Endodermal cell (in vitro differentiated cells): Measurements from ENCODE around the gene UGT1A4. TPM values are rescaled to one million over a fixed set of nuclear protein-coding genes. Genes with fewer than 3 reads are reported as not detected.

ENCODE experiments used
- DNase-seq: peaks from one replicate; pipeline ENCODE4 v3.0.0-alpha.2; 2017
- H3K27ac ChIP-seq: 2 replicates; pipeline ENCODE4 v1.5.1; 2013; ENCODE audit warnings: mild to moderate bottlenecking, low read depth, low read length, moderate library complexity
- H3K27me3 ChIP-seq: 2 replicates; pipeline ENCODE4 v1.6.1; 2013; ENCODE audit warnings: mild to moderate bottlenecking, low read length, moderate library complexity; ENCODE audit not compliant: insufficient read depth, control insufficient read depth, poor library complexity, severe bottlenecking
- H3K36me3 ChIP-seq: 2 replicates; pipeline ENCODE4 v1.7.0; 2013; ENCODE audit warnings: mild to moderate bottlenecking, low read length, moderate library complexity; ENCODE audit not compliant: control insufficient read depth, insufficient read depth
- H3K4me1 ChIP-seq: one replicate; pipeline ENCODE4 v1.7.0; 2013; ENCODE audit warnings: low read length; ENCODE audit not compliant: control insufficient read depth, insufficient read depth
- H3K4me3 ChIP-seq: 2 replicates; pipeline ENCODE4 v1.5.1; 2013; ENCODE audit warnings: mild to moderate bottlenecking, low read length, moderate library complexity
- H3K9ac ChIP-seq: 2 replicates; pipeline ENCODE4 v1.6.1; 2013; ENCODE audit warnings: mild to moderate bottlenecking, low read length, moderate library complexity; ENCODE audit not compliant: poor library complexity, severe bottlenecking; ENCODE audit errors: extremely low read depth
- H3K9me3 ChIP-seq: 2 replicates; pipeline ENCODE4 v1.6.1; 2013; ENCODE audit warnings: mild to moderate bottlenecking, low read length, moderate library complexity; ENCODE audit not compliant: control insufficient read depth
- H3K27ac Mint-ChIP-seq: 2 replicates; pipeline ENCODE4 v1.8.0; 2020; ENCODE audit warnings: mixed read lengths
- H3K27me3 Mint-ChIP-seq: 2 replicates; pipeline ENCODE4 v1.8.0; 2021; ENCODE audit warnings: mild to moderate bottlenecking, mixed read lengths; ENCODE audit not compliant: insufficient read depth
- H3K36me3 Mint-ChIP-seq: 2 replicates; pipeline ENCODE4 v1.8.0; 2020; ENCODE audit warnings: low read depth, mixed read lengths
- H3K4me1 Mint-ChIP-seq: 2 replicates; pipeline ENCODE4 v1.8.0; 2020; ENCODE audit warnings: mixed read lengths
- H3K4me3 Mint-ChIP-seq: 2 replicates; pipeline ENCODE4 v1.8.0; 2020; ENCODE audit warnings: mild to moderate bottlenecking, moderate library complexity, mixed read lengths
- H3K9me3 Mint-ChIP-seq: 2 replicates; pipeline ENCODE4 v1.8.0; 2020; ENCODE audit warnings: mild to moderate bottlenecking, mixed read lengths
- WGBS, 2 experiments: methylation state at CpG; one replicate each; pipeline versions ENCODE4 v1.1.5 to v1.1.7; 2013; ENCODE audit warnings: missing lambda C conversion rate in 2 of 2, mixed read lengths in 1 of 2; ENCODE audit not compliant: insufficient coverage in 1 of 2, insufficient read length in 1 of 2; 5-methylcytosine and 5-hydroxymethylcytosine counted together
- total RNA-seq, 2 donors: library from RNA; stranded (reverse); fragmentation: NEBNext Ultra II Directional in 1 of 2; extraction: Animal tissue kit (Norgen Biotek cat#: 25700) in 1 of 2; gene quantifications; 2 replicates in 1 of 2; 3 replicates in 1 of 2; pipeline ENCODE4 v1.2.1, GENCODE V29; 2021
- TF ChIP-seq, protein P1 (sequence below): fragments of 200-600 bp; sonication (generic); conservative IDR thresholded peaks from 2 replicates; pipeline ENCODE4 v1.5.0; 2021; ENCODE audit warnings: antibody characterized with exemption, mild to moderate bottlenecking

UGT1A4 gene
- total RNA-seq, 2 donors from 2014 or later, result not detected

DNA sequence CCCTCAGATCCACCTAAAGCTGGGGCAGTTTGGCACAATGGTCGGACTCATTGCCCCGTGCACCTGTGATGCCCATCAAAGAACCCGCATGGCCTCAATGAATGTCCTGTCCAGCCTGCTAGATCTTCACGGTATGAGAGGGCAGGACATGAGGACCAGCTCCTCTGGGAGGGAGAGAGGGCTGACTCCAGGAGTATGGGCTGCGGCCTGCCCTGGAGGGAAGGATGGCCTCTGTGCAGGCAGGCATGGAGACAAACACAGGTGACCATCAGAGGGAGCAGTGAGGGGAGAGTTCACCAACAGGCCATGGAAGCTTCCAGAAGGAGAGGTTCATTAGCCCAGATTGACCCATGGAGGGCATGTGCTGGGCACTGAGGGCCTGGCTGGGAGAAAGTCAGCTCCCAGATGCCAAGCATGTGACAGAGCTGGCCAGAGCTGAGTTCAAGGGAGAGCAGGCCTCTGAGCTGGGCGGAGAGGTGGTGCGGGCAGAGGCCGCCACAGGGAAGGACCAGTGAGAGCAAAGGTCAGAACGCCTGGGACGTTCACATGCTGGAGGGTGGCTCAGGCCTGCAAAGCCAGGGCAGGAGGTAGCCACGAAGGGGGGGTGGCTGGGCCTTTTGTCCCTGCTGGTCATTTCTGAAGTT, 99.6 kb downstream of the UGT1A4 start:
- H3K9me3 ChIP-seq, result no peaks in the 10 kb centered on the region
- H3K27me3 ChIP-seq, result no peaks in the 10 kb centered on the region
- Mint-ChIP-seq H3K4me3 (no peak overlapping the region), H3K9me3 (no peaks in the 10 kb centered on the region), H3K27me3 (no peaks in the 10 kb centered on the region), H3K4me1 (no peaks in the 10 kb centered on the region), H3K27ac (no peak overlapping the region), H3K36me3 (no peaks in the 10 kb centered on the region)
- no peak overlapping the region for H3K4me3 ChIP-seq
- no peak overlapping the region for H3K9ac ChIP-seq
- H3K36me3 ChIP-seq, result no peaks in the 10 kb centered on the region
- TF ChIP-seq, protein P1, sequence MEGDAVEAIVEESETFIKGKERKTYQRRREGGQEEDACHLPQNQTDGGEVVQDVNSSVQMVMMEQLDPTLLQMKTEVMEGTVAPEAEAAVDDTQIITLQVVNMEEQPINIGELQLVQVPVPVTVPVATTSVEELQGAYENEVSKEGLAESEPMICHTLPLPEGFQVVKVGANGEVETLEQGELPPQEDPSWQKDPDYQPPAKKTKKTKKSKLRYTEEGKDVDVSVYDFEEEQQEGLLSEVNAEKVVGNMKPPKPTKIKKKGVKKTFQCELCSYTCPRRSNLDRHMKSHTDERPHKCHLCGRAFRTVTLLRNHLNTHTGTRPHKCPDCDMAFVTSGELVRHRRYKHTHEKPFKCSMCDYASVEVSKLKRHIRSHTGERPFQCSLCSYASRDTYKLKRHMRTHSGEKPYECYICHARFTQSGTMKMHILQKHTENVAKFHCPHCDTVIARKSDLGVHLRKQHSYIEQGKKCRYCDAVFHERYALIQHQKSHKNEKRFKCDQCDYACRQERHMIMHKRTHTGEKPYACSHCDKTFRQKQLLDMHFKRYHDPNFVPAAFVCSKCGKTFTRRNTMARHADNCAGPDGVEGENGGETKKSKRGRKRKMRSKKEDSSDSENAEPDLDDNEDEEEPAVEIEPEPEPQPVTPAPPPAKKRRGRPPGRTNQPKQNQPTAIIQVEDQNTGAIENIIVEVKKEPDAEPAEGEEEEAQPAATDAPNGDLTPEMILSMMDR, result no peak
- H3K4me1 ChIP-seq, result no peaks in the 10 kb centered on the region
- DNase-seq, result peak; percentile 30
- 94 to 97% methylated on average over 9 to 11 of the region's 11 CpGs for WGBS, 2 experiments
- no peak overlapping the region for H3K27ac ChIP-seq

DNA sequence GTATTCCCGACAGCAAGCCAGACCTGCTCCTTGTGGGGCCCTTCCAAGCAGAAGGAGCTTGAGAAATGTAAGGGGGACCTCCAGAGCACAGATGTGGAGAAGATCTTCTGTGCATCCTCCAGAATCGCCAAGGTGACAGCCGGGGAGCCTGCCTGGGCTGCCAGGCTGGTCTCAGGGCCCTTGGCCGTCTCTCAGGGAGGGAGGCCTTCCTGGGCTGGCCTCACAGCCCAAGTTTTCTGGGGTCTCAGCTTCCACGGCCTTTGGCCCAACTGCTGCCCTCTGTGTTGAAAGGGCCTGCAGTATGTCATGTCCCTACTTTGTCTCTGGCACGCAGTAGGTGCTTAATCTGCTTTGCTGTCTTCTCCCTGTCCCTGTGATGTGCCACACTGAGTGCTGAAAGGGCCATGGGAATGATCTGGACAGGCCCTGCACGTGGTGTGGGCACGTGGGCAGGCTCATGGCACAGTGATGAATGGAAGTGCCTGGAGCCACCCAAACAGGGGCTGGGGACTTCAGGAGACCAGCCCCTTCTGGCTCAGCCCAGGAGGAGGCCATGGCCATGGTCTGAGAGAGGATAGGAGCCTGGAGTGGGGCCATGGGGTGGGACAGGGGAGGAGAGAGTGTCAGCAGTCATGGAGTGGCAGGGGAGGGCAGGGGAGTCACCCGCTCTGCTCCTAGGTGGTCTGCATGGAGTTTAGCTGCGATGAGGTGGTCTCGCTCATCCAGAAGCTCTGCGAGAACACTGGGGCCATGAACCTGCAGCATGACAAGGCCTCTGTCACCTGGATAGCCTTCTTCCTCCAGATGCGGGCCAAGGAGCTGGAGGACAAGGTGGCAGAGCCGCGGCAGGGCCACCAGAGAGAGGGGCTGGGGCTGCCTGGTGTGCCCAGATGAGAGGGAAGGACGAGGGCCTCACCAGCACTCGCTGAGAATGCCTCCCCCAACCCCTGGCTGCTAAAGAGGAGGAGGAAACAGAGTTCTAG, 100.4 kb downstream of the UGT1A4 start:
- Mint-ChIP-seq H3K4me1 (no peaks in the 10 kb centered on the region), H3K27ac (no peak overlapping the region), H3K9me3 (no peaks in the 10 kb centered on the region), H3K36me3 (no peaks in the 10 kb centered on the region), H3K27me3 (no peaks in the 10 kb centered on the region), H3K4me3 (no peak overlapping the region)
- TF ChIP-seq, protein P1, result no peak
- H3K9me3 ChIP-seq, result no peaks in the 10 kb centered on the region
- H3K4me3 ChIP-seq, result no peak overlapping the region
- no peaks in the 10 kb centered on the region for H3K4me1 ChIP-seq
- peak; percentile 31 for DNase-seq
- H3K27ac ChIP-seq, result no peak overlapping the region
- 71 to 80% methylated on average over 9 to 17 of the region's 17 CpGs for WGBS, 2 experiments
- H3K36me3 ChIP-seq, result no peaks in the 10 kb centered on the region
- H3K27me3 ChIP-seq, result no peaks in the 10 kb centered on the region
- H3K9ac ChIP-seq, result no peak overlapping the region

DNA sequence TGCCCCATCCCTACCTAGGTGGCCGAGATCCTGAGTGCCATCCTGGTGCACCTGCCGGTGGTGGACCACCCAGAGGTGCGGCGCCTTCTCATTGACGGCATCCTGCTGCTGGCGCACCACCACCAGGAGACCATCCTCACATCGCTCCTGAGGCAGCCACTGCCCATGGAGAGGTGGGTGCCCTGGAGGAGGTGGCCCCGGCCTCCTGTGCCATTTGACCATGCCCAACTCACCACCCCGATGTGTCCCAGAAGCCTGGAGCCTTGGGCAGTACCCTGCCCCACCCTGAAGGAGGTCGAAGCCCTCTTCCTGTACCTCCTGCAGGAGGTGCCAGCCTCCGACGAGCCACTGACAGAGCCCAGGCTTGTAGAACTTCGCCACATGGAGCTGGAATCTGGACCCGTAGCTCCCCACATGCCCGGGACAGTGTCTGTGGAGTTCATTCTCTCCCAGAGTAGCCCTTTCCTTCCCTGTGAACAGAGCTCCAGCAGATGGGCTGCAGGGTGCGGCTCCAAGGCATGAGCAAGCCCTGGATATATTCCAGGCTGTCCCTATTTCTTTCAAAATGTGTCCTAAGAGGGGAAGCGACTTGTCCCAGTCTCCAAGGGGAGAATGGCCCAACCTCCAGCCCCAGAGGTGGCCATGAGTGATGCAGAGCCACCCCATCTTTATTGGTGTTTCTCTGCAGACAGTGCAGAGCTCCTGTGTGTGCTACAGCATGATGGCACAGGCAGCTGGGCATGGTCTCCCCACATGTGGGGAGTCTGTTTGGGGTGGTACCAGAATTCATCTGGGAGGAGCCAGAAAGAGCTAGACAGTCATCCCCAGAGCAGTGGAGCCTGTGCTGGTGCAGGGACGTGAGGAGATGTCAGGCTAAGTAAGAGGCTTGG, 101.6 kb downstream of the UGT1A4 start:
- Mint-ChIP-seq H3K9me3 (no peaks in the 10 kb centered on the region), H3K4me3 (no peak overlapping the region), H3K27ac (peak overlapping the region; percentile 5), H3K36me3 (no peaks in the 10 kb centered on the region), H3K4me1 (peaks cover 4% of the 10 kb centered on the region), H3K27me3 (no peaks in the 10 kb centered on the region)
- Histone ChIP-seq H3K36me3 (no peaks in the 10 kb centered on the region), H3K27ac (no peak overlapping the region), H3K27me3 (no peaks in the 10 kb centered on the region), H3K9ac (no peak overlapping the region), H3K9me3 (no peaks in the 10 kb centered on the region), H3K4me1 (no peaks in the 10 kb centered on the region), H3K4me3 (no peak overlapping the region)
- 89 to 94% methylated on average over 9 to 18 of the region's 18 CpGs for WGBS, 2 experiments
- peak; percentile 36 for DNase-seq
- TF ChIP-seq, protein P1, result no peak
